GM18873 (cell line): Measurements from ENCODE around the gene SLC25A10.

Source experiments
- ATAC-seq: cut with Tn5 transposase; IDR thresholded peaks from one replicate; pipeline ENCODE4 v1.9.1; 2021; ENCODE audit warnings: mild to moderate bottlenecking, moderate library complexity, moderate number of reproducible peaks; ENCODE audit not compliant: unreplicated experiment, low FRiP score

SLC25A10 gene

GRCh38 chr17:81741594-81742452 is 29.7 kb downstream of the SLC25A10 start:
- no peak for ATAC-seq
